GM12878 (cell line): ENCODE measurements around the gene ULK4. TPM values are rescaled to one million over a fixed set of nuclear protein-coding genes. Genes with fewer than 3 reads are reported as not detected.

Experiments used
- ATAC-seq: fragments of 200-7000 bp; cut with Tn5 transposase; 3 replicates; pipeline ENCODE4 v1.9.1; 2020; ENCODE audit warnings: mild to moderate bottlenecking, moderate library complexity
- BruUV-seq: library from RNA; stranded (reverse); fragments of 400-500 nt; replicated peaks from 2 replicates; lab custom pipeline; 2021; lab: Mats Ljungman, UMichigan
- CTCF ChIA-PET: fragments of 300-600 bp; sonication (Branson Sonifier 250); formaldehyde crosslinking; extraction: SDS; loops from one replicate; lab custom pipeline; 2021; ENCODE audit warnings: inconsistent platforms; lab: Yijun Ruan, JAX
- POLR2A ChIA-PET: fragments of 350-600 bp; formaldehyde crosslinking; extraction: SDS; loops from one replicate; lab custom pipeline; 2021; ENCODE audit warnings: inconsistent platforms; lab: Charles Lee
- RAD21 ChIA-PET: fragments of 300-600 bp; sonication (Branson Sonifier 250); formaldehyde crosslinking; loops from one replicate; lab custom pipeline; 2023; ENCODE audit warnings: antibody characterized with exemption; ENCODE audit not compliant: unreplicated experiment; lab: Charles Lee
- SMC1A ChIA-PET: fragments of 300-600 bp; sonication (Branson Sonifier 250); formaldehyde crosslinking; loops from one replicate; lab custom pipeline; 2023; ENCODE audit not compliant: unreplicated experiment, uncharacterized antibody; lab: Charles Lee
- DNase-seq: peaks from one replicate; pipeline ENCODE4 v3.0.0-alpha.2; 2011; ENCODE audit warnings: low read depth, low spot score
- FAIRE-seq: peaks from 3 replicates; lab custom pipeline; 2011; peaks lifted over from hg19 to GRCh38; lab: Jason Lieb, UNC
- H2AFZ ChIP-seq: 2 replicates; pipeline ENCODE4 v1.6.0; 2011; ENCODE audit warnings: low read depth, low read length, control low read depth; ENCODE audit not compliant: control insufficient read depth
- H3K27ac ChIP-seq: 2 replicates; pipeline ENCODE4 v1.5.1; 2011; ENCODE audit warnings: control low read depth; ENCODE audit not compliant: control insufficient read depth, insufficient read depth
- H3K27me3 ChIP-seq, 2 experiments: replicated peaks in 1 of 2; 2 replicates each; pipeline versions ENCODE4 v1.6.0 to v1.6.1; 2011; ENCODE audit warnings: low read length in 1 of 2; ENCODE audit not compliant: control insufficient read depth in 2 of 2, insufficient read depth in 2 of 2
- H3K36me3 ChIP-seq, 2 experiments: 2 replicates each; pipeline ENCODE4 v1.5.1; 2011; ENCODE audit warnings: low read length in 1 of 2; ENCODE audit not compliant: control insufficient read depth in 2 of 2, insufficient read depth in 2 of 2
- H3K4me1 ChIP-seq: 2 replicates; pipeline ENCODE4 v1.6.1; 2011; ENCODE audit warnings: mild to moderate bottlenecking, low read length, moderate library complexity, mixed read lengths; ENCODE audit not compliant: control insufficient read depth, insufficient read depth
- H3K4me2 ChIP-seq: 2 replicates; pipeline ENCODE4 v1.6.0; 2011; ENCODE audit warnings: control low read depth; ENCODE audit not compliant: control insufficient read depth, insufficient read depth
- H3K4me3 ChIP-seq: fragments of 200-600 bp; sonication (generic); 2 replicates; pipeline ENCODE4 v1.5.1; 2016
- H3K79me2 ChIP-seq: 2 replicates; pipeline ENCODE4 v1.6.0; 2011; ENCODE audit warnings: low read length; ENCODE audit not compliant: control insufficient read depth, insufficient read depth
- H3K9ac ChIP-seq: 2 replicates; pipeline ENCODE4 v1.8.0; 2011; ENCODE audit warnings: low read length, control low read depth, mixed read lengths; ENCODE audit not compliant: control insufficient read depth, insufficient read depth
- H3K9me3 ChIP-seq: replicated peaks from 3 replicates; pipeline ENCODE4 v1.5.1; 2011; ENCODE audit warnings: mild to moderate bottlenecking, low read length; ENCODE audit not compliant: control insufficient read depth, insufficient read depth
- H4K20me1 ChIP-seq: 2 replicates; pipeline ENCODE4 v1.6.0; 2011; ENCODE audit not compliant: control insufficient read depth, insufficient read depth
- ASH2L ChIP-seq: fragments of 300-600, 200-600 bp; sonication (generic); IDR thresholded peaks from 2 replicates; pipeline ENCODE4 v1.6.1; 2017; ENCODE audit warnings: low read depth, mild to moderate bottlenecking, borderline replicate concordance
- BCL11A ChIP-seq: IDR thresholded peaks from 2 replicates; pipeline ENCODE4 v1.6.1; 2011; ENCODE audit warnings: low read depth, low read length
- BCLAF1 ChIP-seq: fragments of 450-650 bp; IDR thresholded peaks from 2 replicates; pipeline ENCODE4 v1.6.1; 2017; ENCODE audit warnings: antibody characterized with exemption, mild to moderate bottlenecking, moderate library complexity
- CTCF ChIP-seq, 3 experiments: IDR thresholded peaks in 2 of 3; conservative IDR thresholded peaks in 1 of 3; 2 replicates each; pipeline ENCODE4 v1.5.1; 2011; ENCODE audit warnings: low read depth in 3 of 3, low read length in 3 of 3, mild to moderate bottlenecking in 3 of 3, control low read depth in 2 of 3, moderate library complexity in 2 of 3, inconsistent platforms in 1 of 3, mixed read lengths in 1 of 3; ENCODE audit not compliant: control insufficient read depth in 2 of 3, insufficient read depth in 1 of 3; ENCODE audit errors: extremely low read depth in 1 of 3
- FOS ChIP-seq: IDR thresholded peaks from 3 replicates; pipeline ENCODE4 v1.6.1; 2011; ENCODE audit warnings: borderline replicate concordance; ENCODE audit not compliant: insufficient read length; ENCODE audit errors: extremely low read depth
- KDM1A ChIP-seq: fragments of 200-600 bp; sonication (generic); IDR thresholded peaks from 2 replicates; pipeline ENCODE4 v1.6.1; 2016; ENCODE audit warnings: borderline replicate concordance
- NFXL1 ChIP-seq: fragments of 450-650 bp; IDR thresholded peaks from 2 replicates; pipeline ENCODE4 v1.6.1; 2017; ENCODE audit warnings: antibody characterized with exemption, mild to moderate bottlenecking, borderline replicate concordance
- NR2C1 ChIP-seq: fragments of 450-650 bp; IDR thresholded peaks from 2 replicates; pipeline ENCODE4 v1.6.1; 2017; ENCODE audit warnings: antibody characterized with exemption, mild to moderate bottlenecking, moderate library complexity
- PAX5 ChIP-seq: IDR thresholded peaks from 2 replicates; pipeline ENCODE4 v1.6.1; 2011; ENCODE audit warnings: low read depth, low read length, borderline replicate concordance
- POLR2AphosphoS2 ChIP-seq: IDR thresholded peaks from 2 replicates; pipeline ENCODE4 v1.6.1; 2011; ENCODE audit warnings: low read depth, mild to moderate bottlenecking, low read length, improper control_type of control experiment, moderate library complexity
- SREBF1 ChIP-seq: IDR thresholded peaks from 2 replicates; pipeline ENCODE4 v1.6.1; 2012; ENCODE audit warnings: mild to moderate bottlenecking, low read length
- ZNF274 ChIP-seq: IDR thresholded peaks from one replicate; pipeline ENCODE4 v1.8.0; 2011; ENCODE audit not compliant: insufficient read length, insufficient read depth
- ZNF384 ChIP-seq: IDR thresholded peaks from 2 replicates; pipeline ENCODE4 v1.6.1; 2012; ENCODE audit warnings: low read depth, mild to moderate bottlenecking, low read length, improper control_type of control experiment, borderline replicate concordance
- WGBS: methylation state at CpG from one replicate; pipeline ENCODE4 v1.1.6; 2016; ENCODE audit warnings: low lambda C conversion rate; ENCODE audit not compliant: insufficient replicate concordance, insufficient coverage; ENCODE audit errors: missing lambda C conversion rate; 5-methylcytosine and 5-hydroxymethylcytosine counted together
- in situ Hi-C: fragments of 300-500 bp; cut with MboI; formaldehyde crosslinking; loops from 9 replicates; pipeline ENCODE4 v1.14.3; 2018; ENCODE audit warnings: mixed read lengths
- intact Hi-C: fragments of 100-400 bp; cut with micrococcal nuclease; formaldehyde crosslinking; loops from one replicate; pipeline ENCODE4 v1.14.2; 2022; ENCODE audit not compliant: unreplicated experiment
- polyA plus RNA-seq, 11 experiments: library from polyadenylated mRNA; depleted of rRNA in 4 of 11; unstranded in 6 of 11; stranded (reverse) in 5 of 11; fragments of >200 nt; fragmentation: Nextera tagmentation in 4 of 11; fragmentation: Illumina TruSeq in 1 of 11; extraction: Ambion mirVana in 4 of 11; extraction: Trizol in 1 of 11; gene quantifications; 1 replicate in 1 of 11; 2 replicates in 10 of 11; pipeline versions ENCODE4 v1.2.1 to v1.2.3, GENCODE V29; 2011 to 2016; ENCODE audit warnings: inconsistent platforms in 2 of 11, missing spikeins in 2 of 11, low read depth in 1 of 11
- total RNA-seq, 4 experiments: library from RNA; depleted of rRNA in 3 of 4; stranded (reverse); fragments of >200 nt in 3 of 4; fragmentation: Illumina TruSeq in 1 of 4; extraction: Trizol in 1 of 4; gene quantifications; 2 replicates each; pipeline versions ENCODE4 v1.2.1 to v1.2.3, GENCODE V29; 2013 to 2021

The ULK4 gene
- total and polyA plus RNA-seq, 10 of the 15 experiments (the other 5 are each of a cell fraction or from before 2014, with no cell fraction given), result 3.5 to 7.6 (median 6.3) TPM

GRCh38 chr3:41966206-41966605 is 4.3 kb upstream of the ULK4 start:
- RAD21 ChIA-PET, result no interaction called here
- CTCF ChIA-PET, result no interaction called here
- DNase-seq, result no peak
- H2AFZ ChIP-seq, result no peak overlapping the region
- no peaks in the 10 kb centered on the region for H3K9me3 ChIP-seq
- no peaks in the 10 kb centered on the region for H3K4me1 ChIP-seq
- POLR2A ChIA-PET, result no interaction called here
- H3K27me3 ChIP-seq, result no peaks in the 10 kb centered on the region
- no peaks in the 10 kb centered on the region for H3K36me3 ChIP-seq
- no peak overlapping the region for H3K27ac ChIP-seq
- in situ Hi-C loops (no loop called here), intact Hi-C loops (loop anchor here (10.0 kb wide), 1 partner anchor 229 kb away; no protein-coding TSS in a partner anchor)
- H4K20me1 ChIP-seq, result no peaks in the 10 kb centered on the region
- H3K4me3 ChIP-seq, result no peak overlapping the region
- no peaks in the 10 kb centered on the region; the same call in 1 of the 2 replicates for H3K79me2 ChIP-seq
- ATAC-seq, result no peak
- no TSS peak for BruUV-seq
- SMC1A ChIA-PET, result no interaction called here
- TF ChIP-seq FOS (no peak), BCL11A (no peak), NFXL1 (no peak)
- no peak overlapping the region for H3K9ac ChIP-seq
- H3K4me2 ChIP-seq, result no peak overlapping the region
- WGBS, result 51% methylated on average over 6 of the region's 6 CpGs
- FAIRE-seq, result no peak

GRCh38 chr3:41963823-41964222 is 1.9 kb upstream of the ULK4 start:
- DNase-seq, result no peak
- H3K79me2 ChIP-seq, result peaks cover 3% of the 10 kb centered on the region
- H4K20me1 ChIP-seq, result no peaks in the 10 kb centered on the region
- H3K27me3 ChIP-seq, result no peaks in the 10 kb centered on the region
- WGBS, result 86% methylated on average over 10 of the region's 10 CpGs
- BruUV-seq, result no TSS peak
- H3K36me3 ChIP-seq, result no peaks in the 10 kb centered on the region
- H3K9ac ChIP-seq, result no peak overlapping the region
- no peak overlapping the region for H3K4me2 ChIP-seq
- no peak overlapping the region for H3K27ac ChIP-seq
- no peak overlapping the region for H2AFZ ChIP-seq
- H3K9me3 ChIP-seq, result no peaks in the 10 kb centered on the region
- in situ Hi-C loops (no loop called here), intact Hi-C loops (loop anchor here (2.0 to 10.0 kb wide), 3 partner anchors 49 to 231 kb away; no protein-coding TSS in a partner anchor)
- ChIA-PET CTCF (interaction anchor here (2.3 kb wide), 1 partner anchor 136 kb away, joined by 10 read pairs; no protein-coding TSS in a partner anchor), RAD21 (no interaction called here), POLR2A (interaction anchor here (0.6 to 1.0 kb wide), 2 partner anchors 148 to 1164 kb away, joined by 4 read pairs; no protein-coding TSS in a partner anchor), SMC1A (interaction anchor here (1.3 to 2.4 kb wide), 2 partner anchors 51 to 136 kb away, joined by 5 to 9 read pairs; no protein-coding TSS in a partner anchor)
- no peak for ATAC-seq
- H3K4me1 ChIP-seq, result no peaks in the 10 kb centered on the region
- no peak for FAIRE-seq
- H3K4me3 ChIP-seq, result no peak overlapping the region
- TF ChIP-seq ZNF384, result no peak
- no peak for TF ChIP-seq POLR2AphosphoS2
- TF ChIP-seq BCLAF1, result no peak
- TF ChIP-seq ZNF274, result no peak
- TF ChIP-seq CTCF (IDR thresholded peaks at IDR 0.05 in 2 of 3, conservative IDR thresholded peaks at IDR 0.05 in 1 of 3; ENCODE audit: control insufficient read depth in 2 of 3, extremely low read depth in 1 of 3, insufficient read depth in 1 of 3, low read depth in 3 of 3, low read length in 3 of 3), result no peak
- TF ChIP-seq SREBF1, result no peak
- TF ChIP-seq NR2C1, result no peak
- TF ChIP-seq KDM1A, result no peak
- TF ChIP-seq PAX5, result no peak
- no peak for TF ChIP-seq BCL11A
- no peak for TF ChIP-seq ASH2L
